ENCODE results near the gene NR5A1.

Gene NR5A1

DNA sequence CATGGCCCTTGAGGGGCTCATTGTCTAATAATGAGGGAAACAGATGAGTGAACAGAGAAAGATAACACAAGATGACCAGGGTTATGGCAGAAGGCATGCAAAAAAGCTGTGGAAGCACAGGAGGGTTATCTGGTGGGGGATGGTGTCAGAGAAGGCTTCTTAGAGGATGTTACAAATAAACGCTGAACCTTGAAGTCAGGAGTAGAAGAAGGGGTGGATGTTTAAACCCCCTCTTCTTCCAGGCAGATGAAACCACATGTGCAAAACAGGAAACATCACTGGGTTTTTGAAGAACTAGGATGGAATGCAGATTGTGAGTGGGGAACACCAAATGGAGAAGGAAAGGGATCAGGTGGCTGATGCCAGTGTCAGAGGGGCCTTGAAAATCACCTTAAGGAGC, 41.8 kb upstream of the NR5A1 start:
- no peak for DNase-seq (ENCODE audit: low read depth, low spot score)

DNA sequence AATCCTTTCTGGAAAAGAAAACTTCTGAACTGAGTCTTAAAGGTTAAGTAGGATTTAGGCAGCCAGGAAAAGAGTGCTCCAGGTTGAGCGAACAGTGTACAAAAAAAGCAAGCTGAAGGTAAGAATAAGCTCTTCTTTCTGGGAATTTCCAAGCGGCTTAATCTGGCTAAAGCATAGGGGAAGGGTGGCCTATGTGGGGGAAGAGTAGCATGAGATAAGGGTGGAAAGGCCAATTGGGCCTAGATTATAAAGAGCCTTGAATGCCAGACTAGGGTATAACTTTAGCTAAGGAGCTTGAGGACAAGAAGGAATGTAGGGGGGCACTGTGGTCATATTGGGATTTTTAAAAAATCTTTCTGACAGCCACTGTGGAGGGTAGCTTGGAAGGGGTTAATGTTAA, 37.3 kb upstream of the NR5A1 start:
- TF ChIP-seq, protein P1, sequence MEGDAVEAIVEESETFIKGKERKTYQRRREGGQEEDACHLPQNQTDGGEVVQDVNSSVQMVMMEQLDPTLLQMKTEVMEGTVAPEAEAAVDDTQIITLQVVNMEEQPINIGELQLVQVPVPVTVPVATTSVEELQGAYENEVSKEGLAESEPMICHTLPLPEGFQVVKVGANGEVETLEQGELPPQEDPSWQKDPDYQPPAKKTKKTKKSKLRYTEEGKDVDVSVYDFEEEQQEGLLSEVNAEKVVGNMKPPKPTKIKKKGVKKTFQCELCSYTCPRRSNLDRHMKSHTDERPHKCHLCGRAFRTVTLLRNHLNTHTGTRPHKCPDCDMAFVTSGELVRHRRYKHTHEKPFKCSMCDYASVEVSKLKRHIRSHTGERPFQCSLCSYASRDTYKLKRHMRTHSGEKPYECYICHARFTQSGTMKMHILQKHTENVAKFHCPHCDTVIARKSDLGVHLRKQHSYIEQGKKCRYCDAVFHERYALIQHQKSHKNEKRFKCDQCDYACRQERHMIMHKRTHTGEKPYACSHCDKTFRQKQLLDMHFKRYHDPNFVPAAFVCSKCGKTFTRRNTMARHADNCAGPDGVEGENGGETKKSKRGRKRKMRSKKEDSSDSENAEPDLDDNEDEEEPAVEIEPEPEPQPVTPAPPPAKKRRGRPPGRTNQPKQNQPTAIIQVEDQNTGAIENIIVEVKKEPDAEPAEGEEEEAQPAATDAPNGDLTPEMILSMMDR (IDR thresholded peaks at IDR 0.05; ENCODE audit: low read depth, low read length): no peak
- no peak overlapping the region for H3K4me3 ChIP-seq (ENCODE audit: low read depth, low read length)
- in situ Hi-C loops (cut with HindIII; ENCODE audit: low sequenced_read_pairs): no loop called here
- DNase-seq (ENCODE audit: low read depth, low spot score): no peak

More for the DNA sequence above, 41.8 kb upstream of the NR5A1 start:
- H3K4me3 ChIP-seq (ENCODE audit: low read depth, low read length): no peak overlapping the region
- TF ChIP-seq, protein P1 (IDR thresholded peaks at IDR 0.05; ENCODE audit: low read depth, low read length): no peak
- in situ Hi-C loops (cut with HindIII; ENCODE audit: low sequenced_read_pairs): no loop called here

DNA sequence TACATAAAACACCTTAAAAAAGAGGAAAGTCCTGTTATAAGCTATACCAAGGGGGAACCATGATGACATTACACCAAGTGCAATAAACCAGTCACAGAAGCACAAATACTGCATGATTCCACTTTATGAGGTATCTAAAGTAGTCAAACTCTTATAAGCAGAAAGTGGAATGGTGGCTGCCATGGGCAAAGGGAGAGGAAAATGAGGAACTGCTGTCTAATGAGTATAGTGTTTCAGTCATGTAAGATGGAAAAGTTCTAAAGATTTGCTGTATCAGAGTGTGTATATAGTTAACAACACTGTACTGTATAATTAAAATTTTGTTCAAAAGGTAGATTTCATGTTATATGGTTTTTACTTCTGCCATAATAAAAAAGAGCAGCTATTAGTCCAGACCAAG, 34.6 kb upstream of the NR5A1 start:
- no peak for DNase-seq (ENCODE audit: low read depth, low spot score)
- H3K4me3 ChIP-seq (ENCODE audit: low read depth, low read length): no peak overlapping the region
- TF ChIP-seq, protein P1 (IDR thresholded peaks at IDR 0.05; ENCODE audit: low read depth, low read length): no peak
- in situ Hi-C loops (cut with HindIII; ENCODE audit: low sequenced_read_pairs): no loop called here

DNA sequence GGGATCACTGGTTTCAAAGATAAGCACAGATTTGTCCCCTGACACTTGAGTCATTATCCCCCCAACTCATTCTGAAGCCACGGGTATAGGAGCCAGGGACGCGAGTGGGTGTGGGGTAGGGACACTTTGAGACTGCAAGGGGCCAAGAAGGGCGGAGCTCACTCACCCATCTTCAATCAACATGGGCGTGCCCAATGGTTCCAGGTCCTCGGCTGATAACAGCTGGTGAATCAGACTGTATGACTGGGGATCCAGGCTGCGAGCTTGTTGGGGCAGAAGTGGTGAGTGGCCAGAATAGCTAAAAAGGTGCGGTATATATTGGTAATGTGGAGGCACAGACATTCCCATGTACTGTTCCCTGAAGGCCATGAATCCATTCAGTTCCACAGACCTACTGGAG, 30.7 kb upstream of the NR5A1 start:
- no peak overlapping the region for H3K4me3 ChIP-seq (ENCODE audit: low read depth, low read length)
- in situ Hi-C loops (cut with HindIII; ENCODE audit: low sequenced_read_pairs): no loop called here
- TF ChIP-seq, protein P1 (IDR thresholded peaks at IDR 0.05; ENCODE audit: low read depth, low read length): no peak
- DNase-seq (ENCODE audit: low read depth, low spot score): no peak

DNA sequence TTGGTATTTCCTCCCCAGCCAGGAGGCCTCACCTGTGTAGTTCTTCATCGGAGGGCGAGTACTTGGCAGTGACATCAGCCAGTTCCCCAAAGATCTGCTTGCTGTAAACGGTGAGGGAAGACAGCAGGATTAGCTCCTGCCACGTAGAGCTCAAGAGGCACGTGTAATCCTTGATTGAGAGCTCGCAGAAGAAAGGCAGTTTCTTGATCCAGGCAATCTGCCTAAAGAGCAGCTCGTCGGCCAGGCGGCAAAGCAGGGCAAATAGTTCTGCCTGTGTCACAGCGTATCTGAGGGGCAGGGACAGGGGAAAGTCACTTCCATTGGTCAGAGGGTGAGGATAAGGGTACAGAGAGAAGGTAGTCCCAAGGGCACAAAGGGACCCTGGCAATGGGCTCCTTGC, 28.6 kb upstream of the NR5A1 start:
- TF ChIP-seq, protein P1 (IDR thresholded peaks at IDR 0.05; ENCODE audit: low read depth, low read length): no peak
- H3K4me3 ChIP-seq (ENCODE audit: low read depth, low read length): no peak overlapping the region
- DNase-seq (ENCODE audit: low read depth, low spot score): no peak
- in situ Hi-C loops (cut with HindIII; ENCODE audit: low sequenced_read_pairs): no loop called here

DNA sequence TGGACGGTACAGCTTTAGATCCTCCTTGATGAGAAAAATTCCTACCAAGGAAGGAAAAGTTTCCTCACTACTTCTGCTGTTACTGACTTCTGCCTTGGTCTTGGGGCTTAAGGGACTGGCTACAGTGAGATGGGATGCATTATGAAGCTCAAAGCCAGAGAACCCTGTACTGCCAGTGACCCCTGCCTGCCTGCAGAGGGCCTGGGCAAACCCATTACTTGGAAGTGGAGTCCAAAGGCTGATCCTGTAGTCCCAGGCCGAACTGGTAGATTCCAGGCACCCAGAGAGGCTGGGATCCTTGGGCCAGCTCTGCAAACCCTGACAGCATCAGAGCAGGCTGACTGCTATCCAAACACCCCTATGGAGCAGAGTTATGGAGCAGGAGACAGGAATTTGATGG, 25.7 kb upstream of the NR5A1 start:
- in situ Hi-C loops (cut with HindIII; ENCODE audit: low sequenced_read_pairs): no loop called here
- no peak for DNase-seq (ENCODE audit: low read depth, low spot score)
- TF ChIP-seq, protein P1 (IDR thresholded peaks at IDR 0.05; ENCODE audit: low read depth, low read length): peak; percentile 1
- H3K4me3 ChIP-seq (ENCODE audit: low read depth, low read length): no peak overlapping the region

DNA sequence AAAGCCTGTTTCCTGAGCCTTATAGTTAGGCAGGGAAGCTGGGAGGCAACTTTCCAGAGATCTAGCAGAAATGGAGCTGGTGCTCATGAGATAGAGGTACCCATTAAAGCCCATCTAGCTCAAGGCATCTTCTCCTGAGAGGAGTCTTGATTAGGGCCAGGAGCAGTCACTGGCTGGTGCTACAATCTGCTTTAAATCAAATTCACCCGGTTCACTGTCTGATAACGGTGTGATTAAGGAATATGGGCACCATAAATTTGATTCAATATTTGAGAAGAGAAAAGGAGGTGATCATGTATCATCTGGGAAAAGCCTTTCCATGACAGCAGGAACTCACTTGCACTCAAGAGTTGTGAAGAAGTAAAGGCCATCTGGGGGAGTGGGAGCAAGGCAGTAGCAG, 23.9 kb upstream of the NR5A1 start:
- TF ChIP-seq, protein P1 (IDR thresholded peaks at IDR 0.05; ENCODE audit: low read depth, low read length): no peak
- in situ Hi-C loops (cut with HindIII; ENCODE audit: low sequenced_read_pairs): no loop called here
- no peak overlapping the region for H3K4me3 ChIP-seq (ENCODE audit: low read depth, low read length)
- DNase-seq (ENCODE audit: low read depth, low spot score): no peak
